Measurements from ENCODE around the gene F2.

The F2 gene

DNA sequence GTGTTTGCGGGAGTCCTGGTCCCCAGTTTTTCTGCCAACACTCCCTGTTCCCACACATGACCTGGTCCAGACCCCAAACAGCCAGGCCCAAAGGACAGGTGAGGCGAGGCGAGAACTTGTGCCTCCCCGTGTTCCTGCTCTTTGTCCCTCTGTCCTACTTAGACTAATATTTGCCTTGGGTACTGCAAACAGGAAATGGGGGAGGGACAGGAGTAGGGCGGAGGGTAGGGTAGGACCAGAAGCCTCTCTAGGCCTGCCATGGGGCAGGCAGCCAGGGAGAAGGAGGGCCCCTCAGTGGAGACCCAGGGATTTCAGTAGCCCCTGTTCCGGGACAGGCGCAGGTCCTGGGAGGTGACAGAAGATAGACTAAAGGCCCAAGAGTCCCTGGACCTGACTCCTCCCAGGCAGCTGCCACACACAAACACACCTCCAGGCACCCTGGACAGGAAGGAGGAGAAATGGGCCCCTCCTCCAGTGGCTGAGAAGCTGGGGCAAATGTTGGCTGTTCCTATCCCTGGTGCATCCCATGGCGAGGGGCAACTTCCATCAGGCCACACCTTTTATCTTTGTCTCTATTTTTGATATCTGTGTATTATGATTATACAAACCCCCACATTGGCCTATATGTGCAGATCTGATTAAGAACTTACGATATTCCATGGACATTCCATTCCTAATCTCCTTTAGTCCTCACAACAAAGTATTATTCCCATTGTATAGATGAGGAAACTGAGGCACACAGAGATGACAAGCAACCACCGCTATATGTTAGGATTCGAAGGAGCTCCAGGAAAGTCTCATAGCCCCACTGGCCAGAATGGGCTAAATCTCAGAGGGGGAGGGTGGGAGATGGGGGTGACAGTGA is 626 bp upstream of the F2 start:
- no peak for DNase-seq

DNA sequence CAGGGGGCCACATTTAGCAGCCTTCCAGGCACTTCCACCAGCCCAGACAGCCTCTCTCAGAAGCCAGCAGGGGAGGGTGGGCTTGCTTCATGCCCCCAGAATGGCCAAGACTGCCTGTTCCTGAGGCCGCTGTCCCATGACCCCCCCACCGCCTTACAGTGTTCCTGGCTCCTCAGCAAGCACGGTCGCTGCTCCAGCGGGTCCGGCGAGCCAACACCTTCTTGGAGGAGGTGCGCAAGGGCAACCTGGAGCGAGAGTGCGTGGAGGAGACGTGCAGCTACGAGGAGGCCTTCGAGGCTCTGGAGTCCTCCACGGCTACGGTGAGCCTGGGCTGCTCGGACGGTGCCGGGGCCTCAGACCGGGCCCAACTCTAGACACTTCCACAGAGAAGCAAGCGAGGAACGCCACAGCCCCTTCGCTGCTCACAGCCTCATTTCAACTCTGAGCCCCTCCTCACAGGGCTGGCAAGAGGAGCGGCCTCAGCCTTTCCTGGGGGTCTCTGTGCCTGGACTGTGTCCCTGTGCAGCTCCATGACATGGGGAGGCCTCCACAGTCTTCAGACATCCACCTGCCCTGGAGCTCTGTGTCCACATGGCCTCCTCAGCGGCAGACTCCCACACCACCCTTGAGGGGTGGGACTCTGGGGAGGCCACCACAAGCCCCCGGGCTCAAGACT is 668 bp downstream of the F2 start:
- no peak for DNase-seq

DNA sequence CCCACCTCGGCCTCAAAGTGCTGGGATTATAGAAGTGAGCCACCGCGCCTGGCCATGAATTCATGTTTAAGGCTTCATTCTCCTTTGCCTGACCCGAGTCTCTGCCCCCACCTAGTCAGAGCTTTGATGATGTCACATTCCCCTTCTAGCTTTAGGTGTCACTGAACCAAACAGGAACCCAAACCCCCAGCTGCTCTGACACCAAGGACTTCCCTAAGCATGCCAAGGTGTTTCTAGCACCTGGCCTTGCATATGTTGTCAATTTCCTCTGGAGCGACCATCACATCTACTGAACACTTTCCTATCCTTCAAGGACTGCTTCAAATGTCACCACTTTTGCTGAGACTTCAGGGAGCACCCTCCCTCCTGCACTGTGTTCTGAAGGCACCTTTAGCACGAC is 2.3 kb downstream of the F2 start:
- no peak for DNase-seq

DNA sequence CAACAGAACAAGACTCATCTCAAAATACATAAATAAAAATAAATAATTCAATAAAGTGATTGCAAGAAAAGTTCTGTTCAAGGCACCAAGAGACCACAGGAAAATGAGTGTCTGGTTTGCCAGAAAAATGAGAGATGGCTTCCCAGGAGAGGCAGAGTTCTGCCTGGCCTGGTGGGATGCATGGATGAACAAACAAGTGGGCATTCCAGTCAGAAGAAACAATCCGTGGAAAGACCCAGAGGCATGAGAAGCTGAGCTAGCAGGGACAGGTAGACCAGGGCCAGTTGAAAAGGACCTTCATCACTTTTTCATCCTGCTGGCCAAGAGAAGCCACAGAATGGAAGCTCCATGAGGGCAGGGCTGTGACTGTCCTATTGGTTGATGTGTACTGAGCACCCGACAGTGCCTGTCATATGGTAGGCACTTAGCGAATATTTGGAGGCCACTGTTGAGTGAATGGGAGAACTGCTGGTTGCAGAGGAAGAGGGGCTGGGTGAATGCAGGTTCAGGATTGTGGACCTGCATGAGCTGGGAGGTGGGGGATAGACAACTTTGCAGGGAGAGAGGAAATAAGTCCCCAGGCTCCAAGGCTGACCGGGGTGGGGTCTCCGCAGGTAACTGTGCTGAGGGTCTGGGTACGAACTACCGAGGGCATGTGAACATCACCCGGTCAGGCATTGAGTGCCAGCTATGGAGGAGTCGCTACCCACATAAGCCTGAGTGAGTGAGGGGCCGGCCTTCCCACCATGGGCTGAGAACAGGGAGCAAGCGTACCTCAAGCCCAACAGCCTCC is 3.7 kb downstream of the F2 start:
- DNase-seq = no peak

DNA sequence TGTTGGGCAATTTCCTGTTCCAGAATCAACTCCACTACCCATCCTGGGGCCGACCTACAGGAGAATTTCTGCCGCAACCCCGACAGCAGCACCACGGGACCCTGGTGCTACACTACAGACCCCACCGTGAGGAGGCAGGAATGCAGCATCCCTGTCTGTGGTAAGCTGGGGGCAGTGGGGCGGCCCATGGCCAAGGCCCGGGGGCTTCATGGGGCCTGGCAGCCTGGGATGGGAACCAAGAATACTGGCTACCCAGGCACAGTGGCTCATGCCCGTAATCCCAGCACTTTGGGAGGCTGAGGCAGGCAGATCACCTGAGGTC is 4.3 kb downstream of the F2 start:
- DNase-seq = no peak

DNA sequence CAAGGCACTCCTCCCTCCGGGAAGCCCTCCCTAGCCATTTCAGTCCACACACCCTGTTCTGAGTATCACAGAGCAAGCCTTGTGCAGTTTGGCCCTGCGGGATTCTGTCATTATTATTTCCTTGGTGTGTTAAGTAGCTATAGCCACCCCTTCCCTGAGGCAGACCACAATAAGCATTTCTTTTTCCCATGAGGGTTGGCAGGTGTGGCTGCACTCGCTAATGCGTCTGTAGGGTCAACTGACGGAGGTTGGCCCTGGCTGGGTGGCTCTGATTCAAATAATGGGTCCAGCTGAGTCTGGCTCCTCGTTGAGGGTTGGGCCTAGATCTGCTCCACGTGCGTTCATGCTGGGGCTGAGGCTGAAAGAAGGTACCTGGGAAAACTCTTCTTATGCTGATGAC is 5.1 kb downstream of the F2 start:
- DNase-seq = no peak

DNA sequence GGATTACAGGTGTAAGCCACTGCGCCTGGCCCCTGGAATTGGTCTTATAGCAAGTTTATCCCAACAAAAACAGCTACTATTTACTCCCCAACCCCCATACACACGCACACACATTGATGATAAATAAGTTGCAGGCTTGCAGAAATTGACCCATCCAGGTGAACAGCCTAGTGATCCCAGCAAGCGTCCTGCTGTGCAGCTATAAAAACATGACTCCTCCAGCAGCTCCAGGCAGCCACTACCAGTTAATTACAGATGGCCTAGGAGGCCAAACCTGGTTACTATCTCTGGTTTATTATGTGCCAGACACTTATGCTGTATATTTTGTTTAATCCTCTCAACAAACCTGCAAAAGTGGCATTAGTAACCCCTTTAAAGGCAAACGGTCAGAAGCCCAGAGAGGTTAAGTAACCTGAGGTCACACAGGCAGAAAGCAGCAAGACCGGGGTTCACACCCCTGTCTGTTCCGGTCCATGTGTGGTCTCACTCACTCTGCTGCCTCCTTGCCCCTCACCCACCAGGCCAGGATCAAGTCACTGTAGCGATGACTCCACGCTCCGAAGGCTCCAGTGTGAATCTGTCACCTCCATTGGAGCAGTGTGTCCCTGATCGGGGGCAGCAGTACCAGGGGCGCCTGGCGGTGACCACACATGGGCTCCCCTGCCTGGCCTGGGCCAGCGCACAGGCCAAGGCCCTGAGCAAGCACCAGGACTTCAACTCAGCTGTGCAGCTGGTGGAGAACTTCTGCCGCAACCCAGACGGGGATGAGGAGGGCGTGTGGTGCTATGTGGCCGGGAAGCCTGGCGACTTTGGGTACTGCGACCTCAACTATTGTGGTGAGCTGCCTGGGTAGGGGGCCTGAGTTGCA is 6.6 kb downstream of the F2 start:
- no peak for DNase-seq

DNA sequence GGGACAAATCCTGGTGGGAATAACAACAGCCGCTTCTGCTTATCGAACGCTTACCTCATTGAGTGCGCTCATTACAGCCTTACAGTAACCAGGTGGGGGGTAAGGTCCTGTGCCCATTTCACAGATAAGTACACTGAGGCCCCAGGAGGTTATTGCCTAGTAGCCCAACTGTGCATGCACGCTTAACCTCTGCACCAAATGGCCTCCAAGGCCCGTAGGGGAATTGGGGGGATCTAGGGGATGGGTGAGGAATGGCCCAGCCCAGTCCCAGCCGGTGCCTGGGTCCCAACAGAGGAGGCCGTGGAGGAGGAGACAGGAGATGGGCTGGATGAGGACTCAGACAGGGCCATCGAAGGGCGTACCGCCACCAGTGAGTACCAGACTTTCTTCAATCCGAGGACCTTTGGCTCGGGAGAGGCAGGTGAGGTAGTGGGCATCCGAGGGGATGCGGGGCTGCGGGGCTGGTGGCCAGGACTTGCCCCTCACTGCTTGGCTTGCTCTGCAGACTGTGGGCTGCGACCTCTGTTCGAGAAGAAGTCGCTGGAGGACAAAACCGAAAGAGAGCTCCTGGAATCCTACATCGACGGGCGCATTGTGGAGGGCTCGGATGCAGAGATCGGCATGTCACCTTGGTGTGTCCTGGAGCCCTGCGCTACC is 7.3 kb downstream of the F2 start:
- no peak for DNase-seq

DNA sequence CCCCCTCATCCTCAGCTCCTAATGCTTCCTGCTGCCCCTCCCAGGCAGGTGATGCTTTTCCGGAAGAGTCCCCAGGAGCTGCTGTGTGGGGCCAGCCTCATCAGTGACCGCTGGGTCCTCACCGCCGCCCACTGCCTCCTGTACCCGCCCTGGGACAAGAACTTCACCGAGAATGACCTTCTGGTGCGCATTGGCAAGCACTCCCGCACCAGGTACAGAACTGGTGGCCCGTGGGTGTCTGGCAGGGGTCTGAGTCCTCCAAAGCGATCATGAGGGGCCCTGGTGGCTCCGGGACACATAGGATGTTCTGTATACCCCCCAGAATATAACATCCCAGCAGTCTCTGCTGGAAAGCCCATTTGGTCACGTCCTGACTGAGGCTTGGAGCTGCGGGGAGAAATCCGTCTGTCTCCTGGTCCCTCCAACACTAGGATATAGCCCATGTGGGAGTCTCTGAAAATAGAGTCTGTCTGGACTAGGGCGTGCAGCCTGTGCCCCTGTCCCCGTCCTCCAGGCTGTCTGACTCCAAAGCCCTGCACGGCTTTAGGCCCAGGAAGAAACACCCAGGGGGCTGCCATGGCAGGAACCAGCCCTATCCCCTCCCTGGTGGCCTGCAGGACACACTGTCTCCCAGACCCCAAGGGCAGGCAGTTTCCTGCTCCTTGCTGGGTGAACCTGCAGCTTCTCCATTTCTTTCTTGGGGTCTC is 9.1 kb downstream of the F2 start:
- no peak for DNase-seq

DNA sequence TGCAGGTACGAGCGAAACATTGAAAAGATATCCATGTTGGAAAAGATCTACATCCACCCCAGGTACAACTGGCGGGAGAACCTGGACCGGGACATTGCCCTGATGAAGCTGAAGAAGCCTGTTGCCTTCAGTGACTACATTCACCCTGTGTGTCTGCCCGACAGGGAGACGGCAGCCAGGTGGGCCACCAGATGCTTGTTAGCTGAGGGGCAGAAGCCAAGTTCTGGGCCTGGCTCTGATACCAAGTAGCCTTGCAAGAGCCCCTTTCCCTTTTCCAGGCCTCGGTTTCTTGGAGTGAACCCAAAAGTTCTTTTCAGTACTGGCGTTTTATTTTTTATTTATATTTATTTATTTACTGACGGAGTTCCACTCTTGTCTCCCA is 9.6 kb downstream of the F2 start:
- DNase-seq = no peak

DNA sequence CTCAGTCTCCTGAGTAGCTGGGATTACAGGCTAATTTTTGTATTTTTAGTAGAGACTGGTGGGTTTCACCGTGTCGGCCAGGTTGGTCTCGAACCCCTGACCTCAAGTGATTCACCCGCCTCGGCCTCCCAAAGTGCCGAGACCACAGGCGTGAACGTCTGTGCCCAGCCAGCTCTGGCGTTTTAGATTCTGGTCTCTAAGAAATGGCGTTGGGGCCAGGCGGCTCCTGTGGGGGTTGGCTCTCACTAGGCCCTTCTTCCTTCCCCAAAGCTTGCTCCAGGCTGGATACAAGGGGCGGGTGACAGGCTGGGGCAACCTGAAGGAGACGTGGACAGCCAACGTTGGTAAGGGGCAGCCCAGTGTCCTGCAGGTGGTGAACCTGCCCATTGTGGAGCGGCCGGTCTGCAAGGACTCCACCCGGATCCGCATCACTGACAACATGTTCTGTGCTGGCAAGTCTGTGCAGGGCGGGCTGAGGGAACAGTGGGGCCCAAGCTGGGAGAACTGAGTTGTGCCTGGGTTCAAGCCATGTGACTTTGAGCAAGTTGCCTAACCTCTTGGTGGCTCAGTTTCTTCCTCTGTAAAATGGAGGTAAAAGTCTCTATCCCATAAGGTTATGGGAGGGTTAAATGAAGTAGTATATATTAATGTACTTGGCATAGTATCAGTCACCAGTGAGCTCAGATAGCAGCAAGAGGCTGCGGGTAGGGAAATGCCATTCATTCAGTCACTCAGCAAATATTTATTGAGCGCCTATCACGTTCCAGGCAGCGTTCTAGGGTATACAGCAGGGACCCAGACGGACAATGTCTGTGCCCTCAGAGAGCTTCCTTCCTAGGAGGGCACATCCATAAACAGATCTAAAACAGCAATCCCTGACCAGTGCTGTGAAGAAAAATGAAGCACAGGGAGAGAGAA is 10.4 kb downstream of the F2 start:
- no peak for DNase-seq

DNA sequence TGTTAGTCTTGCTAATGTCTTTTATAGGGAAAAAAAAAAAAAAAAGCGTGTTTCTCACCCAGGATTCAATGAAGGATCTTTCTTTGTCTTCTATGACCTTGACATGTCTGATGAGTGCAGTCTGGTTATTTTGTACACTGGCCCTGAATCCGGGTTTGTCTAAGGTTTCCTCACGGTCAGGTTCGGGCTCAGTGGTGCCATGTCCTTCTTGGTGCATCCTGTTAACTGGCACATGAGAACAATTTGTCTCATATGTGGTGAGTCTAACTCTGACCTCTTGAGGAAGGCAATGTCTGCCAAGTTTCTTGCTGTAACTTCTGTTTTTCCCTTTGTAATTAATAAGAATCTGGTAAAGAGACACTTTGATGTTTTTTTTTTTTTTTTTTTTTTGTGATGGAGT is 12.5 kb downstream of the F2 start:
- no peak for DNase-seq

DNA sequence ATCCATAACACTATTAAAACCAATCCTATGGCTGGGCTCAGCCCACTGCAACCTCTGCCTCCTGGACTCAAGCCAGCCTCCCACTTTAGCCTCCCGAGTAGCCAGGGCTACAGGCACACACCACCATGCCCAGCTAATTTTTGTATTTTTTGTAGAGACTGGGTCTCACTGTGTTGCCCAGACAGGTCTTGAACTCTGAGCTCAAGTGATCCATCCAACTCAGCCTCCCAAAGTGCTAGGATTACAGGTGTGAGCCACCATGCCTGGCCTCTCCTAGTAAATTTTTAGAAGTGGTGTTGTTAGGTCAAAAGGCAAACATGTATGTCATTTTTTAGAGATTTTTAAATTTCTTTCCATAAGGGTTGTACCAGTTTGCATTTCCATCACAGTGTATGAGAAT is 14.2 kb downstream of the F2 start:
- DNase-seq = no peak

DNA sequence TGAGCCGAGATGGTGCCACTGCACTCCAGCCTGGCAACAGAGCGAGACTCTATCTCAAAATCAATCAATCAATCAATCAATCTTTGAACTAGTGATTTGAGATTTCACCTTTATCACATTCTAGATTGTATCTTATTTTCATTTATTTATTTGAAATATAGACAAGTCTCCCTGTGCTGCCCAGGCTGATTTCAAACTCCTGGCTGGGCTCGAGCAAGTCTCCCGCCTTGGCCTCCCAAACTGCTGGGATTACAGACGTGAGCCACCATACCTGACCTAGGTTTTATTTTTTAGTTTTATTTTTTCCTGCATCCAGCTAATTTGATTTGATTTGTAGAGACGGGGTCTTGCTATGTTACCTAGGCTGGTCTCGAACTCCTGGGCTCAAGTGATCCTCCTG is 17.1 kb downstream of the F2 start:
- no peak for DNase-seq

DNA sequence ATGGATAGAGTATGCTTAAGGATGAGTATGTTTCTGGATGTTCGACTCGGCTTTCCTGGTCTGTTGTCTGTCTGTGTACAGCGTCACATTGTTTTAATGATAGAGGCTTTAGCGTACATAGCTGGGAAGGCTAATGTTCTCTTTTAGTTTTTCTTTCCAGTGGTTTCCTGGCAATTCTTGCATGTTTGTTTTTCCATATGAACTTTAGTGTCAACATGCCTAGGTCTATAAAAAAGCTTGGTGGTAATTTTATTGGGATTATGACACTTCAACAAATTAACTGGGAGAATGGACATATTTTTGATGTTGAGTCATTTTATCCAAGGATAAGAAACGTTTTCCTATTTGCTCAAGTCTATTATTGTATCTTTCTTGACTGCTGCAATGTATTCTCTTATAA is 17.6 kb downstream of the F2 start:
- no peak for DNase-seq

DNA sequence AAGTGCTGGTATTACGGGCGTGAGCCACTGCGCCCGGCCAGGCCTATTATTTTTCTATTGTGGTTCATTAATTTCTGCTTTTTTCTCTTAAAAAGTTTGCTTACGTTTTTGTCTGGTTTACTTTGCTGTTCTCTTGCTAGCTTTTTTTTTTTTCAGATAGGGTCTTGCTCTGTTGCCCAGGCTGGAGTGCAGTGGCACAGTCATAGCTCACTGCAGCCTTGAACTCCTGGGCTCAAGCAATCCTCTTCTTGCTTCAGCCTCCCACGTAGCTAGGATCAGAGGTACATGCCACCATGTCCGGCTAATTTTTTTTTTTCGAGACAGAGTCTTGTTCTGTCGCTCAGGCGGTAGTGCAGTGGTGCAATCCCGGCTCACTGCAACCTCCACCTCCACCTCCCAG is 18.7 kb downstream of the F2 start:
- no peak for DNase-seq

DNA sequence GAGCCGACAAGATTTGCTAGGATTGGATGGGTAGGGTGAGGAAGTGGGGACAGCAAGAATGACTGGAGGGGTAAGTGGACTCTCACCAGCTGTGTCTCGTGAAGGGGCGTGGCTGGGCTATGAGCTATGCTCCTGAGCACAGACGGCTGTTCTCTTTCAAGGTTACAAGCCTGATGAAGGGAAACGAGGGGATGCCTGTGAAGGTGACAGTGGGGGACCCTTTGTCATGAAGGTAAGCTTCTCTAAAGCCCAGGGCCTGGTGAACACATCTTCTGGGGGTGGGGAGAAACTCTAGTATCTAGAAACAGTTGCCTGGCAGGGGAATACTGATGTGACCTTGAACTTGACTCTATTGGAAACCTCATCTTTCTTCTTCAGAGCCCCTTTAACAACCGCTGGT is 19.9 kb downstream of the F2 start:
- no peak for DNase-seq

DNA sequence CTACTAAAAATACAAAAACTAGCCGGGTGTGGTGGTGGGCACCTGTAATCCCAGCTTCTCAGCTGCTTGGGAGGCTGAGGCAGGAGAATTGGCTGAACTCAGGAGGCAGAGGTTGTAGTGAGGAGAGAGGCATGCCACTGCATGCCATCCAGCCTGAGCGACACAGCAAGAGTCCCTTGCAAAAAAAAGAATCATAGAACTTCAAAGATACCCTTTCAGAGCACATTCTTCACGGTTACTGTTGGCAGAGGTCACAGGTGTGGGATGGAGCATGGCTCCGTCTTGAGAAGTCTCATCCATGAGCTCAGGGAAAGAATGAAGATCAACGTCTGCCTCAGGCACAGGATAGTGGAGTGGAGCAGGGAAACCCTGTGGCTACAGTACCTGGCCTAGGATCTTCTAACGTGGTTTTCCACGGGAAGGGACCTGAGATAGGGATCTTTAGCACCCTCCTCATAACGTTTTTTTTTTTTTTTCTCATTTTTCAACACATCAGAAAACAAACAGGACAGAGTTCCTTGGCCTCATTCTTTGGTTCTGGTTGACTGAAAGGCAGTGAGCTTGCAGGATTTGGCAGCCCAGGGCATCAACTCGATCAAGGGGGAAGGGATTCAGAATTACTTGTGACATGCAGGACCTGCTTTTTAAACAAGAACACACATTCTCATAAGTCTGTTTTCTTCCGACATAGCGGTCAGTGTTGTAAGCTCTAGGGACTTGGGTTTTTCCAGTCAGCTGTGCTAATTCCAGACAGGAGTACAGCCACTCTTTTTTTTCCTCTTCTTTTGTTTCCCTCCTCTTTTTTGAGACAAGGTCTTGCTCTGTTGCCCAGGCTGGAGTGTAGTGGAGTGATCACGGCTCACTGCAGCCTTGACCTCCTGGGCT is 22.8 kb downstream of the F2 start:
- DNase-seq = no peak

DNA sequence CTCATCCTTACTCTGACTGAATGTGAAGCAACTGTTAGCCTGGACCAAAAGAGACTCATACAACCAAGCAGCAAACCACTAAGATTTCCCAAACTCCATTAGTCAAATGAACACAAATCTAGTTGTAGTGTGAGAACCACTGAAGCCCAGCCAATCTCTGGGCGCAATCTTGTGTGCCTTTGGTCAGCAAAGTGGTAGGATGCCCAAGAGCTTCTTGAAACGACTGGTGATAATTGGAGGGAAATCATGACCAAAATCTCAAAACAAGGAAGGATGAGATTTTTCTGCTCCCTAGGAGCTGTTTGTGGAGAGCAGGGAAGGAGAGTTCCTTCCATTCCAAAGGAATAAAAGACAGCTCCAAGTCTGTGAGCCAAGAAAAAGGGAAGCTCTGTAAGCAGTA is 24.0 kb downstream of the F2 start:
- no peak for DNase-seq

Data from DMS79 (cell line).